Suppressor macrophage treated with lipopolysaccharide for 4 hours (primary cell): ENCODE measurements around the gene CYP2J2.
"Not testable (repeated sequence)": the region's sequence is repeated elsewhere in the genome, so short reads cannot be mapped to it uniquely, and the experiment has no call there.

Experiments
- DNase-seq: peaks from one replicate; pipeline ENCODE4 v3.0.0-alpha.2; 2020

Gene CYP2J2

GRCh38 chr1:59857679-59858354 is 68.8 kb downstream of the CYP2J2 start:
- DNase-seq, result no peak

DNA sequence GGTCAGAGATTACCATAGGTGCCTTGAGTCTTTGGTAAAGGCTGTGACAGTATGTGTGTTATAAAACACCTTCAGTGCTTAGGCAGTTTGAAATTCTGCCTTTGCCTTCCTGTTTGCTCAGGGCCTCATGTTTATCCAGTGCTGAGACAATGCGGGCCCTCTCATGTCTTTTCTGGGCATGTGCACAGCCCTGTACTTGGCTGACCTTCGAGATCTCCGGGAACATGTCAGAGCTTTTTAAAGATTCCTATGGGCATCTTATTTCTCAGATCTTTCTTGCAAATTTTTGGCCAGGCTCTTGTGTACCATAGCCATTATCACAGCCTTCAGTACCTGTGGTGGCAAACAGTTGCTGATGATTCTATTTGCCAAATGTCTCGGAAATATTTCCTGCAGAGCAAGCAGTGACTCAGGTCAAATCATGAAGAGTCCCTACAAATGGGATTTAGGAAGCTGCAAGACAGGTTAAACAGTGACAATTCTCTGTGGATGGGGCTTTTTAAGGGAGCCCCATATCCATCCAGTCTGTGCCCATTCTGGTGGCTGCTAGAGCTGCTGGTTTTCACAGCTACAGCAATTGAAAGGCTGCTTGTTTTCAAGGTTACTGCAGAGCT is 69.7 kb downstream of the CYP2J2 start:
- DNase-seq, result no peak

DNA sequence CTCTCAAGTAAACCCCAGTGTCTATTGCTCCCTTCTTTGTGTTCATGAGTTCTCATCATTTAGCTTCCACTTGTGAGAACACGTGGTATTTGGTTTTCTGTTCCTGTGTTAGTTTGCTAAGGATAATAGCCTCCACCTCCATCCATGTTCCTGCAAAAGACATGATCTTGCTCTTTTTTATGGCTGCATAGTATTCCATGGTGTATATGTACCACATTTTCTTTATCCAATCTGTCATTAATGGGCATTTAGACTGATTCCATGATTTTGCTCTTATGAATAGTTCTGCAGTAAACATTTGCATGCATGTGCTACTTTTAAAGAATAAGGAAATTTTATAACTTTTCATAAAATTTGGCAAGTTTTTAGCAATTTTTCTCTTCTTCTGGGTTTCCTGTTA is 71.3 kb downstream of the CYP2J2 start:
- DNase-seq, result not testable (repeated sequence)

GRCh38 chr1:59852117-59852516 is 74.5 kb downstream of the CYP2J2 start:
- no peak for DNase-seq

DNA sequence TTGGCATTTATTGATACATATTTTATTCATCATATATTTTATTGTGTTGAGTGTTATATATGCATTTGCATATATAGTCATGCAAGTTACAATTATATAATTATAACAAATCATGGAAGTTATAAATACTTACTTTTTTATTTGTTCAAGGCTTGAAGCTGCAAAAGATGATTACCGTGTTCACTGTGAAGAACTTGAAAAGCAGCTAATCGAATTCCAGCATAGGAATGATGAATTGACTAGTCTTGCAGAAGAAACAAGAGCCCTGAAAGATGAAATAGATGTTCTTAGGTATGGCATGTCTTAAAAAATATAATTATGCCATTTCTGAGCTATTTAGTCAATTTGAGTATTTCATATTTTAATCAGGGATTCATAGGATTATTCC is 79.7 kb downstream of the CYP2J2 start:
- DNase-seq, result no peak

- no peak for DNase-seq
These were observed 80.2 kb downstream of the CYP2J2 start for GRCh38 chr1:59846209-59846894.

DNA sequence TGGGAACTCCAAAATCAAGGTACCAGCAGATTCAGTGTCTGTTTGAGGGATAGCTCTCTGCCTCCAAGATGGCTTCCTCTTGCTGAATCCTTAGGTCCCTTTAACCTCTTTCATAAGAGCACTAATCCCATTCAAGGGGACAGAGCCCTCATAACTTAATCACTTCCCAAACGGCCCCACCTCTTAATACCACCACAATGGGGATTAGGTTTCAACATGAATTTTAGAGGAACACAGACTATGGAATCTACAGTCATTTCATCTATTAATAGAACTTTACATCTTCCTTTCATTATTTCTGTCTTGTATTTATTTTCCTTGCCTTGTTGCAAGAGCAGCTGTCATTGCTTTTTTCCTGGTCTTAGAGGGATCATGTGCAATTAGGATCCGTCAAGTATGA is 81.5 kb downstream of the CYP2J2 start:
- DNase-seq, result no peak
